HepG2 (cell line): ENCODE results near the gene TNPO3. TPM values are rescaled to one million over a fixed set of nuclear protein-coding genes. Genes with fewer than 3 reads are reported as not detected.
"Not testable (repeated sequence)": the region's sequence is repeated elsewhere in the genome, so short reads cannot be mapped to it uniquely, and the experiment has no call there.

Source experiments
- ATAC-seq: fragments of 200-7000 bp; cut with Tn5 transposase; 3 replicates; pipeline ENCODE4 v1.9.1; 2020; ENCODE audit warnings: mild to moderate bottlenecking, moderate library complexity
- BruUV-seq: library from RNA; stranded (reverse); fragments of 400-500 nt; replicated peaks from 2 replicates; lab custom pipeline; 2021; lab: Mats Ljungman, UMichigan
- CTCF ChIA-PET: fragments of 300-600 bp; formaldehyde crosslinking; extraction: SDS; loops from one replicate; lab custom pipeline; 2021; ENCODE audit warnings: low total read pairs, inconsistent platforms, low intra/inter-chr PET ratio; lab: Yijun Ruan, JAX
- POLR2A ChIA-PET: fragments of 350-600 bp; sonication (Branson Sonifier 250); formaldehyde crosslinking; loops from one replicate; lab custom pipeline; 2020; ENCODE audit warnings: antibody characterized with exemption, inconsistent platforms; lab: Yijun Ruan, JAX
- DNase-seq: peaks from one replicate; pipeline ENCODE4 v3.0.0-alpha.2; 2015; ENCODE audit warnings: low spot score
- FAIRE-seq: peaks from 3 replicates; lab custom pipeline; 2011; peaks lifted over from hg19 to GRCh38; lab: Jason Lieb, UNC
- H2AFZ ChIP-seq: one replicate; pipeline ENCODE4 v1.6.1; 2011; ENCODE audit warnings: low read length, inconsistent platforms
- H3K27ac ChIP-seq: fragments of 300-600 bp; 3 replicates; pipeline ENCODE4 v1.8.0; 2011; ENCODE audit warnings: mixed run types, mild to moderate bottlenecking, mixed read lengths, low read length, inconsistent platforms; ENCODE audit not compliant: insufficient read depth; ENCODE audit errors: extremely low read length
- H3K27me3 ChIP-seq, 2 experiments: fragments of 200-600 bp in 1 of 2; 2 replicates in 1 of 2; 3 replicates in 1 of 2; pipeline versions ENCODE4 v1.6.0 to v1.8.0; 2011; ENCODE audit warnings: low read length in 2 of 2, mild to moderate bottlenecking in 2 of 2, moderate library complexity in 2 of 2, inconsistent platforms in 1 of 2; ENCODE audit not compliant: insufficient read depth in 2 of 2, control insufficient read depth in 1 of 2
- H3K36me3 ChIP-seq, 2 experiments: fragments of 200-600 bp in 1 of 2; replicated peaks in 1 of 2; 2 replicates in 1 of 2; 3 replicates in 1 of 2; pipeline versions ENCODE4 v1.5.1 to v1.8.0; 2011; ENCODE audit warnings: low read length in 2 of 2, inconsistent platforms in 1 of 2; ENCODE audit not compliant: insufficient read depth in 2 of 2, control insufficient read depth in 1 of 2
- H3K4me1 ChIP-seq: 2 replicates; pipeline ENCODE4 v1.5.1; 2012; ENCODE audit warnings: low read length, inconsistent platforms; ENCODE audit not compliant: insufficient read depth
- H3K4me2 ChIP-seq: 2 replicates; pipeline ENCODE4 v1.6.0; 2011; ENCODE audit warnings: low read depth, low read length, inconsistent platforms
- H3K4me3 ChIP-seq, 3 experiments: fragments of 200-600 bp in 1 of 3; sonication (generic), shearing (Covaris generic) in 1 of 3; replicated peaks in 1 of 3; 2 replicates each; pipeline ENCODE4 v1.5.1; 2011 to 2016; ENCODE audit warnings: low read length in 3 of 3, inconsistent platforms in 2 of 3, low read depth in 2 of 3, mild to moderate bottlenecking in 2 of 3, control low read depth in 1 of 3, mixed read lengths in 1 of 3; ENCODE audit not compliant: insufficient read depth in 1 of 3
- H3K79me2 ChIP-seq: one replicate; pipeline ENCODE4 v1.6.1; 2011; ENCODE audit warnings: low read length, inconsistent platforms; ENCODE audit not compliant: insufficient read depth
- H3K9ac ChIP-seq: 2 replicates; pipeline ENCODE4 v1.6.0; 2011; ENCODE audit warnings: mild to moderate bottlenecking, low read depth, low read length, inconsistent platforms; ENCODE audit not compliant: insufficient read depth
- H3K9me3 ChIP-seq: 2 replicates; pipeline ENCODE4 v1.5.1; 2012; ENCODE audit warnings: mild to moderate bottlenecking, low read length
- H4K20me1 ChIP-seq: 2 replicates; pipeline ENCODE4 v1.6.0; 2011; ENCODE audit warnings: inconsistent platforms, mild to moderate bottlenecking, low read length, moderate library complexity; ENCODE audit not compliant: insufficient read depth
- ATM ChIP-seq: fragments of 450-650 bp; IDR thresholded peaks from 2 replicates; pipeline ENCODE4 v1.7.1; 2017; ENCODE audit warnings: mild to moderate bottlenecking, borderline replicate concordance
- ZNF263 ChIP-seq: sonication (generic); formaldehyde crosslinking; IDR thresholded peaks from 2 replicates; pipeline ENCODE4 v1.4.0; 2020; ENCODE audit warnings: missing genetic modification reagents
- ZNF333 ChIP-seq: sonication (generic); formaldehyde crosslinking; IDR thresholded peaks from 2 replicates; pipeline ENCODE4 v1.4.0; 2020; ENCODE audit warnings: mild to moderate bottlenecking, missing genetic modification reagents, borderline replicate concordance
- ZNF713 ChIP-seq: sonication (generic); formaldehyde crosslinking; IDR thresholded peaks from 2 replicates; pipeline ENCODE4 v1.4.0; 2020; ENCODE audit warnings: mild to moderate bottlenecking, missing genetic modification reagents
- WGBS: methylation state at CpG from one replicate; pipeline ENCODE4 v1.1.6; 2017; ENCODE audit warnings: low lambda C conversion rate; 5-methylcytosine and 5-hydroxymethylcytosine counted together
- in situ Hi-C: cut with HindIII; loops from 2 replicates; pipeline ENCODE4 v1.10.0; 2017; ENCODE audit warnings: low pct_unique_long_range_greater_than_20kb; ENCODE audit not compliant: extremely low pct_ligation_motif_present
- intact Hi-C: fragments of 100-400 bp; cut with micrococcal nuclease; formaldehyde crosslinking; loops from one replicate; pipeline ENCODE4 v1.10.0; 2022; ENCODE audit not compliant: unreplicated experiment
- polyA plus RNA-seq, 8 experiments: library from polyadenylated mRNA; depleted of rRNA in 3 of 8; stranded (reverse) in 7 of 8; unstranded in 1 of 8; fragments of >200 nt; fragmentation: Illumina TruSeq in 4 of 8; extraction: Trizol in 4 of 8; gene quantifications; 2 replicates each; pipeline versions ENCODE4 v1.2.1 to v1.2.3, GENCODE V29; 2011 to 2016; ENCODE audit warnings: low read depth in 4 of 8, missing spikeins in 1 of 8, mixed read lengths in 1 of 8; ENCODE audit not compliant: insufficient read depth in 1 of 8
- total RNA-seq, 5 experiments: library from RNA; depleted of rRNA; stranded (reverse); fragments of >200 nt; fragmentation: Illumina TruSeq; extraction: Trizol; gene quantifications; 2 replicates each; pipeline ENCODE4 v1.2.3, GENCODE V29; 2016; ENCODE audit warnings: low read depth in 1 of 5

The TNPO3 gene
- total and polyA plus RNA-seq, 2 of the 13 experiments (the other 11 are each of a cell fraction or from before 2014, with no cell fraction given) = 23.8 to 44.6 TPM

DNA sequence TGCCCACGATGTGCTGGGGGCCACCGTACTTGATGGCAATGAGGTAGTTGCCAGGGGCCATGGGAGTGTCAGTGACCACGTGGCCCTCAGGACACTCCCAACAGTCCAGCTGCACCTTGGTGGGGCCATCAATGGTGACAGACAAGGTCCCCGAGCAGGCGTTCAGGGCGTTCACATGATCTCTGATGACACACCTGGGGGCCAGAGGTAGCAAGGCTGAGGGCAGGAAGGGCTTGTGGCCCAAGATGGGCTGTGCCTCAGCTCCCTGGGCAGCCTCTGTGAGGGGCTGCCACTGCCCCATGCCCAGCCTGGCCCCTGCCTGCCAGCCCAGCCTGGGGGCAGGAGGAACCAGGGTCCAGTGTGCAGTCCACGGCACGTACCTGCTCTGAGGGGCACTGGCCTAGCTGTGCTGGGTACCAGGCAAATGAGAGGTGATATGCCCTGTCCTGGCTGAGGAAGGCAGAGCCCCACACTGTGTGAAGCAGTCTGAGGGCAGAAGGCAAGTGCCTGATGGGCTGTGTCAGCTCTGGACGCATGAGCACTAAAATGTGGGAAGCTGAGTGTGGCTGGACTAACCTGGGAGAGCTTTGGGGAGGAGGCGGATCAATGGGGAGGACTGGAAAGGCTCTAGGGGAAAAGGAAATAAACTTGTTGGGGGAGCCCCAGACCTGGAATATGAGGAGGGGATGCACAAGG is 140.9 kb downstream of the TNPO3 start:
- ATAC-seq (no peak), DNase-seq (no peak)
- Histone ChIP-seq H3K9me3 (no peaks in the 10 kb centered on the region), H3K79me2 (no peaks in the 10 kb centered on the region), H3K4me2 (no peak overlapping the region), H3K36me3 (no peaks in the 10 kb centered on the region), H4K20me1 (no peaks in the 10 kb centered on the region), H3K27me3 (peaks cover 2 to 47% of the 10 kb centered on the region in 2 experiments; a peak in 3 of 5 replicates), H3K9ac (no peak overlapping the region), H2AFZ (no peak overlapping the region)
- no TSS peak for BruUV-seq
- ChIA-PET CTCF (no interaction called here), POLR2A (no interaction called here)
- WGBS = 30% methylated on average over 4 of the region's 10 CpGs
- in situ Hi-C loops = no loop called here
- intact Hi-C loops = no loop called here
- TF ChIP-seq ATM (no peak), ZNF333 (CRISPR knock-in tag) (no peak), ZNF713 (CRISPR knock-in tag) (no peak), ZNF263 (CRISPR knock-in tag) (0 out of 2 replicates have a peak, but pooled peaks have one; percentile 41)
- TF ChIP-seq, all 625 proteins: peak for 1
- Histone ChIP-seq H3K4me1 (peaks cover 26% of the 10 kb centered on the region), H3K4me3 (no peak overlapping the region), H3K27ac (no peak overlapping the region)
- FAIRE-seq = no peak

DNA sequence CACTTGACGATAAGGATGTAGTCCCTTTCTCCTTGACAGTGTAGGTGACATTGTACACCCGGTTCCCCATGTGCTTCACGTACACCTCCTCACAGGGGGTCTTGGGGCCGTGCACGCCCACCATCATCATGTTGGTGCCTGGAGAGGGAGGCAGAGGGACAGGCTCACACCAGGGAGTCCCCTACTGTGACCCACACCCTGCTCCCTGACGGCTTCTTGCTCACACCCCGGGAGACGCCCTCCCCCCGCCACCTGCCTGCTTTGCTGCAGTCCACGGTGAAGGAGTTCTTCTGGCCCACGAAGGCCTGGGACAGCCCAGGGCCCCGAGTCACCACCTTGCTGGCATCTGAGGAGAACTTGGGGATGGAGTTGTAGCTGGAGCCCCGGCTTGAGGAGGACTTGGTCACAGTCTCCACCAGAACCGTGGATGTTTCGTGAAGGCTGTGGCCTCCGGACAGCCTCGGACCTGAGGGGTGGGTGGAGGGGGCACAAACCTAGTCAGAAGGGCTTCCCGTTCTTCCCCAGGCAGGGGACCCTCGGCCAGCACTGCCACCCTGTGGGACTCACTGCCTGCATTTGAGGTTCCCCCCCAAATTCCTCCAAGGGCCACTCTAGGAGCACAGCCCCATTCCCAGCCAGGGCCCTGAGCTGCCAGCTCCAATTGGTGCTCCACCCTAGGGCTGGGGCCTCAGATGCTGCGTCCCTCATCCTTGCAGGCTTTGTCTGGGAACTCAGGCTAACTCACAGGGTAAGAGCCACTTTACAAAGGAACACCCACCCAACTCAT is 142.0 kb downstream of the TNPO3 start:
- H3K9ac ChIP-seq, H3K79me2 ChIP-seq, in situ Hi-C loops, BruUV-seq, H3K9me3 ChIP-seq, POLR2A ChIA-PET, ATAC-seq, H3K4me2 ChIP-seq, FAIRE-seq, H3K27ac ChIP-seq, H2AFZ ChIP-seq, H3K4me3 ChIP-seq, H3K36me3 ChIP-seq, H4K20me1 ChIP-seq, DNase-seq, intact Hi-C loops, CTCF ChIA-PET: not testable (repeated sequence)
- peaks cover 2 to 53% of the 10 kb centered on the region in 2 experiments; a peak in 3 of 5 replicates for H3K27me3 ChIP-seq
- peaks cover 26% of the 10 kb centered on the region for H3K4me1 ChIP-seq
- WGBS = 80% methylated on average over 1 of the region's 20 CpGs
